ENCODE results near the gene SDSL. TPM values are rescaled to one million over a fixed set of nuclear protein-coding genes. Genes with fewer than 3 reads are reported as not detected.

SDSL gene
- total RNA-seq, 1 experiment from 2014 or later, result 9.1 TPM

GRCh38 chr12:113468365-113469223 lies 46.4 kb downstream of the SDSL start:
- no peak for DNase-seq (ENCODE audit: low spot score)

GRCh38 chr12:113469224-113469948 lies 47.2 kb downstream of the SDSL start:
- DNase-seq (ENCODE audit: low spot score), result no peak

- no peak for DNase-seq (ENCODE audit: low spot score)
These were observed 48.0 kb downstream of the SDSL start for GRCh38 chr12:113469949-113470743.

- no peak for DNase-seq (ENCODE audit: low spot score)
These were observed 48.9 kb downstream of the SDSL start for GRCh38 chr12:113470871-113471618.

DNA sequence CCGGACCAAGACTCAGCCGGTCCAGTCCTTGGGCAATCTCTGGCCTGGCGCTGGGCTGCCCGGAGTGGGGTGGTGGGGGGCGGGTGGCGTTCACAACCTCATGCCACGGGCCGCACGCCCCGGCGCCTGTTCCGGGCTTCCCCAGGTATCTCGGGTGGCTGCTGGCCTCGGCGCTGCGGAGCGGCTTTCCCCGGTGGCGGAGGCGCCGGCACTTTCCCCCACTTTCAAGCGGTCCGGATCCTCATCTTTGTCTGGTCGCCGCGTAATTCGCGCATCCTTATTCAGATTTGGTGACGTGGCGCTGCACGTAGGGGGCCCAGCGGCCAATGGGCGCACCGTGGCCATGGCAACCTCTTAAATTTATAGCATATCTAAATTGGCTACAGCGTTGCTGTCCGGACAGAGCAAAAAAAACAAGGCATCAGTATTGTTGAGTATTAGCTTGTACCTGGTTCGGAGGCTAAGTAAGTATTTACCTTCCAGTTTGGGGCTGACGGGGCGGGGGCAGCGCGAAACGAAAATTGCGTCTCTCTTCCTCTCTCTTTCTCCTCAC lies 49.5 kb downstream of the SDSL start, which contains the start of gene LHX5:
Gene LHX5 (minus strand): TSS at position 253 of the 553 bp plus-strand sequence. CDS start 373 bp downstream, outside the sequence.
- no peak for DNase-seq (ENCODE audit: low spot score)

GRCh38 chr12:113472191-113473121 lies 50.3 kb downstream of the SDSL start:
- DNase-seq (ENCODE audit: low spot score), result no peak

- DNase-seq (ENCODE audit: low spot score), result no peak
These were observed 51.2 kb downstream of the SDSL start for GRCh38 chr12:113473400-113473799.

GRCh38 chr12:113473942-113474341 lies 51.8 kb downstream of the SDSL start:
- no peak for DNase-seq (ENCODE audit: low spot score)

- DNase-seq (ENCODE audit: low spot score), result no peak
These were observed 52.7 kb downstream of the SDSL start for GRCh38 chr12:113474635-113475436.

GRCh38 chr12:113475451-113476175 lies 53.4 kb downstream of the SDSL start:
- no peak for DNase-seq (ENCODE audit: low spot score)

DNA sequence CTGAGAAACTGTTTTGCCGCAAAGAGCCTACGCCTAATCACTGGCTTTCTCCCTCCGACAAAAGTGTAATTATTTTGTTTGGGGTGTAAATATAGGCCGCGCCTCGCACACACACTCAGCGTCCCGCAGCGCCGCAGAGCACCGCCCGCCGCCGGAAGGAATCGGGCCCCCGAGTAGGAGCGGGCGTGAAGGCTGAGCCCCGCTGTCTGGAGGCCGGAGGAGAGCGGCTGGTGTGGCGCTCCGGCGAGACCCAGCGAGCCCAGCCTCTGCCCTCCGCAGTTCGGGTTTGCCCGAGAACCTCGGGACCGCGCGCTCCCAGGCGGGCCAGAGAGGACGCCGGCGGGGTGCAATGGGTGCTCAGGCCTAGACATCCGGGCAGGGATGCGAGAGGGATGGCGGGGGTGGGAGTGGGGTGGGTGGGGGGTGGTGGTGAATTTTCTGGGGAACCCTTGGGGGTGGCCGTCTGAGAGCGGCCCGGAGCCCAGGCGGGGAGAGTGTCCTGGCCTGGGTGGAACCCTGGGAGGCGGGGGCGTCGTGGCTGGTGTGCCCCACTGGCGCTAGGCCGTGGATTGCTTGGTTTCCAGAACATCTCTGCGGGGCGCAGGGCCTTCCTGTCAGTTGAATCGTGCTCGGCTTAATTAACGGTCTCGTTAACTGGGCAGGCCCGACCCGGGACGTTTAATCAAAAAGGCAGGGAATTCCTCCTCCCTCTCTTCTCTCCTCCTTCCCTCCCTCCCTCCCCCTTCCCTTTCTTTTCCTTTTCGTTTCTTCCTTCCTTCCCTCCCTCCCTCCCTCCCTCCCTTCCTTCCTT lies 54.2 kb downstream of the SDSL start:
- DNase-seq (ENCODE audit: low spot score), result no peak

DNA sequence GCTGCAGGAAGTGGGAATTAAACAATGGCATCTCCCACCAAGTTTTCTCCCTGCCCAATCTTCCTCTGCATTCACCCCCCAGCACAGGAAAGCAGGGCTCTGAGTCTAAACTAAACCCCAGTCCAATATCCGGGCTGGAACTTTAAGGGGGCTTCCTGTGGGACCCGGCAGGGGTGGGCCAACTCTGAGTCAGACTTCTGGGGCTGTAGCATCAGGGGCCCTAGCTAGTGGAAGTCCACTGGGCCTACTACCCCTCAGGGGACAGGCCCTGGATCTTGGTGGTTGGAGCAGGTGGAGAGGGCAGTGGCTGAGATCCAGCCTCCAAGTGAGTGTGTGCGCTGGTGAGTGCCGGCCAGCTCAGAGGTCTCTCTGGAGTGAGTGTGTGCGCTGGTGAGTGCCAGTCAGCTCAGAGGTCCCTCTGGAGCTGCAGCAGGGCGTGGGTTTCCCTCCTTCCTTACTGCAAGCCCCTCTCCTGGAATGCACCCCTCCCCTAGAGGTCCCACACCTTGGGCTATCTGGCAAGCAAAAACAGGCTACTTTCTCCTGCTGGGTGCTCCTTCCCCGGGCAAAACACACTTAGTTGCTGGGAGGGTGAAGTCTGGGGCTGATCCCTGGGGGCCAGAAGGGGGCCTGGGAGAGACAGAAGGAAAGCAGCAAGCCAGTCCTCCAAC lies 55.1 kb downstream of the SDSL start:
- DNase-seq (ENCODE audit: low spot score), result no peak

GRCh38 chr12:113477842-113478215 lies 55.6 kb downstream of the SDSL start:
- no peak for DNase-seq (ENCODE audit: low spot score)

DNA sequence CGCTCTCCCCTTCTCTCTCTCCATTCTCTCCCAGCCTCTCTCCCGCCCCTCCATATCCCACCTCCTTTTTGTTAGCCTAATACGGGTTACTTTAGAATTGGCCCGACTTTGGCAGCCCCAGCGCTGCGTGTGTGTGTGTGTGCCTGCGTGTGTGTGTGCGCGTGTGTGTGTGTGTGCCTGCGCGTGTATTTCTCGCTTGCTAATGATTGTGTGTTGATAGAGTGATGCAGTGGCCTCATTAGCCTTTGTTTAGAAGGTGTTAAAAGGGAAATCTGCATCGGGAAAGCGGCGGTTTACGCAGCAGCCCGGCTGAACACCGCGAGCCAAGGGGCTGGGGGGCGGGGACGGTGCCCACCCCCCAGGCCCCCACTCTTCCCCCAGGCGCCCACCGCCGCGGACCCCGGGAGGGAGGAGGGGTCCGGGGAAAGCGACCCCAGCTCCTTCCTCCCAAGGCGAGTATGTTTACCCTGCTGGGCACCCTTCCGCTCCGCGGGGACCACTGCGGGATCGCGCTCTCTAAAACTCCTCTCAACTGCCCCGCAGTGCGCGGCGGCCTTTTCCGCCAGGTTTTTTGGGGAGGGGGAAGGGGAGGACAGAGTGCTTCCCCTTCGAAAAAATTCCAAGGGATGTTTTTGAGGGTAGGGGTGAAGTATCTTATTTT lies 56.3 kb downstream of the SDSL start:
- DNase-seq (ENCODE audit: low spot score), result no peak

GRCh38 chr12:113479216-113479589 lies 57.0 kb downstream of the SDSL start:
- no peak for DNase-seq (ENCODE audit: low spot score)

DNA sequence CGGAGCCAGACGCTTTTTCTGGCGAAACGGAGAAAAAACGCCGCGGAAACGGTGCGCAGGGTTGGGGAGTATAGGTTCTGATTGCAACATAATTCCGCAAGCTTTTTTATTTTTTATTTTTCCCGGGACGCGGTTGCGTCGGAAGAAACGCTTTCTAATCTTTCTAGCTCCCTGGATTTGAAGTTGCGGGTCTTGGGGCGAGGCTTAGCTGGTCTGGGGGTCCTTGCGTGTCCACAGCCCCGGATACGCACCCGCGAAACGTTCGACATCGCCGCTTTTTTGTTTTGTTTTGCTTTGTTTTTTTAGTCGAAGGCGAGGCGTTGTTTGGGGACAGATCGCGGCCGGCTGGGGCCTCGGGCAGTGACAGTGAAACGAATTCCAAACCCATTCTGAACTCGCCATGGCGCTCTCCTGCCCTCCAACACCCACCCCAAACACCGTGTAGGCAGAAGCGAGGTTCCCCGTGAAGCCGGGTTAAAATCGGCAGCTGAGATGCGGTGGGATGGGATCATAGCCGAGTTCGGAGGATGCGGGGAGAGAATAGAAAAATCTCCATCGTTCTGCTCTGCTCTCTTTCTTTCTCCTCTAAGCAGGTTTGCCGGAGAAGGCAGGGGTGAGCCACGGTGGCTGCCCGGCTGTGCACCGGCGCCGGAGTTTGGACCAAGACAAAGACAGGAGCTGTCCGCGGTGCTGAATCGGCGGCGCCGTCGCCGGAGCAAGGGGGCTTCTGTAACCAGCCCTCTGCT lies 57.6 kb downstream of the SDSL start:
- no peak for DNase-seq (ENCODE audit: low spot score)

All from HT-29 (cell line).